Heart left ventricle (tissue), 13 donors: ENCODE measurements around the gene LGR5.

ENCODE experiments used
- POLR2A ChIP-seq, 2 donors: fragments of 450-650 bp; IDR thresholded peaks; one replicate each; pipeline ENCODE4 v1.6.1; 2017; ENCODE audit warnings: antibody characterized with exemption in 2 of 2, mild to moderate bottlenecking in 2 of 2, moderate library complexity in 2 of 2
- TF ChIP-seq, protein P1 (sequence below), 12 donors: fragments of 200-600 bp; sonication (generic) in 4 of 12; IDR thresholded peaks; one replicate each; pipeline versions ENCODE4 v1.5.0 to v1.8.0; 2018 to 2022; ENCODE audit warnings: antibody characterized with exemption in 12 of 12, mild to moderate bottlenecking in 5 of 12
- donor health status: ischemic (EF 13 %, LVEDD 7.1; RV severe dilation, severe dysfunction).
- donor health status: DM: no; HTN: yes; CAD: no.
- donor health status: DM: no; HTN: no; CAD: no.
- donor health status: ischemic (EF 25% LVEDD 6.9; RV normal size, moderate dysfunction).
- donor health status: ischemic (EF 25% LVEDD 5.7; RV mildly dilated, moderate dysfunction).
- donor health status: ischemic (EF 35%, LVEDD 5.7; RV mildly dilated, moderate dysfunction).
- donor health status: nonischemic (EF 11% LVEDD 7.7; RV severe dilation, severe dysfunction).
- donor health status: DM: yes; HTN: yes; CAD: no.
- donor health status: PGD.
- donor health status: ischemic (EF 29% LVEDD 5.4; RV normal size, mild dysfunction).
- donor health status: nonischemic (EF 23%, LVEDD 6.1; RV moderate dilation, normal function).

DNA sequence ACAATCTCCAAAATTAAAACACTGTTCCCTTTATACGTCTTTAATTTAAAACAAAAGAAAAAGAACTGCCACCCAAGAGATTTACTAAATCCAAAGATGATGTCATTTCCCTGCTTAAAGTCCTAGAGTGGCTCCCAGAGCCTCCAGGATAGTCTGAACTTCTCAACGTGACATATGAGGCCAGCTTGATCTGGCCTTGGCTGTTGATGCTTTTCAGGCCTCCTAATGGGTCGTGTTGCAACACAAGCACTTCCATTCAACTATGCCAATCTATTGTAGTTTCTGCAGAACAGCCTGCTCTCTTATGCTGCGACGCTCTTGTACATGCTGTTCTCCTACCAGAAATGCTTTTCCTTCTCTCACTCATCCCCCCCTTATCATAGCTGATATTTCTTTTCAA, 35.7 kb downstream of the LGR5 start:
- TF ChIP-seq, protein P1, sequence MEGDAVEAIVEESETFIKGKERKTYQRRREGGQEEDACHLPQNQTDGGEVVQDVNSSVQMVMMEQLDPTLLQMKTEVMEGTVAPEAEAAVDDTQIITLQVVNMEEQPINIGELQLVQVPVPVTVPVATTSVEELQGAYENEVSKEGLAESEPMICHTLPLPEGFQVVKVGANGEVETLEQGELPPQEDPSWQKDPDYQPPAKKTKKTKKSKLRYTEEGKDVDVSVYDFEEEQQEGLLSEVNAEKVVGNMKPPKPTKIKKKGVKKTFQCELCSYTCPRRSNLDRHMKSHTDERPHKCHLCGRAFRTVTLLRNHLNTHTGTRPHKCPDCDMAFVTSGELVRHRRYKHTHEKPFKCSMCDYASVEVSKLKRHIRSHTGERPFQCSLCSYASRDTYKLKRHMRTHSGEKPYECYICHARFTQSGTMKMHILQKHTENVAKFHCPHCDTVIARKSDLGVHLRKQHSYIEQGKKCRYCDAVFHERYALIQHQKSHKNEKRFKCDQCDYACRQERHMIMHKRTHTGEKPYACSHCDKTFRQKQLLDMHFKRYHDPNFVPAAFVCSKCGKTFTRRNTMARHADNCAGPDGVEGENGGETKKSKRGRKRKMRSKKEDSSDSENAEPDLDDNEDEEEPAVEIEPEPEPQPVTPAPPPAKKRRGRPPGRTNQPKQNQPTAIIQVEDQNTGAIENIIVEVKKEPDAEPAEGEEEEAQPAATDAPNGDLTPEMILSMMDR (IDR thresholded peaks at IDR 0.05) = no peak
- no peak for TF ChIP-seq POLR2A (IDR thresholded peaks at IDR 0.05)
